ENCODE data around the gene CLRN3.

- TF ChIP-seq, protein P1, sequence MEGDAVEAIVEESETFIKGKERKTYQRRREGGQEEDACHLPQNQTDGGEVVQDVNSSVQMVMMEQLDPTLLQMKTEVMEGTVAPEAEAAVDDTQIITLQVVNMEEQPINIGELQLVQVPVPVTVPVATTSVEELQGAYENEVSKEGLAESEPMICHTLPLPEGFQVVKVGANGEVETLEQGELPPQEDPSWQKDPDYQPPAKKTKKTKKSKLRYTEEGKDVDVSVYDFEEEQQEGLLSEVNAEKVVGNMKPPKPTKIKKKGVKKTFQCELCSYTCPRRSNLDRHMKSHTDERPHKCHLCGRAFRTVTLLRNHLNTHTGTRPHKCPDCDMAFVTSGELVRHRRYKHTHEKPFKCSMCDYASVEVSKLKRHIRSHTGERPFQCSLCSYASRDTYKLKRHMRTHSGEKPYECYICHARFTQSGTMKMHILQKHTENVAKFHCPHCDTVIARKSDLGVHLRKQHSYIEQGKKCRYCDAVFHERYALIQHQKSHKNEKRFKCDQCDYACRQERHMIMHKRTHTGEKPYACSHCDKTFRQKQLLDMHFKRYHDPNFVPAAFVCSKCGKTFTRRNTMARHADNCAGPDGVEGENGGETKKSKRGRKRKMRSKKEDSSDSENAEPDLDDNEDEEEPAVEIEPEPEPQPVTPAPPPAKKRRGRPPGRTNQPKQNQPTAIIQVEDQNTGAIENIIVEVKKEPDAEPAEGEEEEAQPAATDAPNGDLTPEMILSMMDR (conservative IDR thresholded peaks at IDR 0.05) = no peak
- TF ChIP-seq EZH2 (IDR thresholded peaks at IDR 0.05; ENCODE audit: low read depth) = no peak
Measured at GRCh38 chr10:127904311-127905000, 11.7 kb upstream of the CLRN3 start.

Data from PC-9 (cell line).